MG63 (cell line): ENCODE data around the gene GPR158. TPM values are rescaled to one million over a fixed set of nuclear protein-coding genes. Genes with fewer than 3 reads are reported as not detected.
"Not testable (repeated sequence)": the region's sequence is repeated elsewhere in the genome, so short reads cannot be mapped to it uniquely, and the experiment has no call there.

Experiments
- DNase-seq: peaks from one replicate; pipeline ENCODE4 v3.0.0-alpha.2; 2020
- H3K27me3 ChIP-seq: fragments of 250-450 bp; sonication (Bioruptor Pico); 2 replicates; pipeline ENCODE4 v1.5.1; 2020; ENCODE audit warnings: mild to moderate bottlenecking, moderate library complexity
- H3K36me3 ChIP-seq: fragments of 250-450 bp; sonication (Bioruptor Pico); 2 replicates; pipeline ENCODE4 v1.5.1; 2020; ENCODE audit warnings: mild to moderate bottlenecking, moderate library complexity
- H3K4me3 ChIP-seq: fragments of 250-450 bp; sonication (Bioruptor Pico); 2 replicates; pipeline ENCODE4 v1.5.1; 2020; ENCODE audit warnings: mild to moderate bottlenecking, moderate library complexity
- H3K9me3 ChIP-seq: fragments of 250-450 bp; sonication (Bioruptor Pico); 2 replicates; pipeline ENCODE4 v1.5.1; 2020; ENCODE audit warnings: mild to moderate bottlenecking, moderate library complexity
- total RNA-seq: library from RNA; depleted of rRNA; stranded (reverse); fragments of >200 nt; shearing (Covaris generic); gene quantifications from 2 replicates; pipeline ENCODE4 v1.2.3, GENCODE V29; 2014; ENCODE audit warnings: low replicate concordance; rRNA removed

The GPR158 gene
- not detected in 2 replicates for total RNA-seq

DNA sequence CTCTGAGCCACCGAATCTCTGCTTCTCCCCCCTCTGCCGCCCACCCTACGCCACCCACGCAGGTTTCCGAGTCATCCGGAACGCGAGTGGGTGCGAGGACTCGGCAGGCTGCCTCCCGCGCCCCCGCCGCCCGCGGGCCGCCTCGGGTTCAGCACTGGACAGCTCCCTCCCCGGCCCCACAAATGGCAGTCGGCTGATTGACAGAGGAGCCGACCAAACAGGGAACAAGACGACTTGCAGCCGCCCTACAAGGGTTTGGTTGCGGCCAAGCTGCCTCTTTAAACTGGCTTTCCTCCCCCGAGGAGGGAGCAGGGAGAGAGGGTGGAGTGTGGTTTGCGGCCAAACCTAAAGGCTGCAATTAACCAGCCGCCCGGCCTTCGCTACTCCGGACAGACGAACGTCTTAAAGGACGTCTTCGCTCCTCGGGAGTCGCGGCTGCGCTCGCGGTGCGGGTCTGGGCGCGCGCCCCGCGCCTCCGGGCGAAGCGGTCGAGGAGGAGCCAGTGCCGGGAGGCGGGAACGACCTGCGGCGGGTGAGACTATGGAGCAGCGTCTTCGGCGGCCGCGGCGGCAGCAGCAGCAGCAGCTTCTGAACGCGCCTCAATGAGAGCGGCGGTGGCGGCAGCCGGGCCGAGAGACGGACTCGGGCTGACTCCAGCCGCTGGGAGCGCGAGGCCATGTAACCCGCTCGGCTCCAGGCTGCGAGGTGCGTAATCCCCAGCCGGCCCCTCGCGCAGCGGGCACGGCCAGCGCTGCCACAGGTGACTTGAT, at the start of gene GPR158:
Gene GPR158, plus strand, starts transcription at position 541 of the 770 bp plus-strand sequence. CDS start 420 bp downstream, outside the sequence.
- H3K4me3 ChIP-seq = peak within 1 kb of the TSS; percentile 18
- peak; percentile 87 for DNase-seq
- H3K27me3 ChIP-seq = peaks cover 31% of the 10 kb centered on the region
- H3K36me3 ChIP-seq = no peaks in the 10 kb centered on the region
- no peaks in the 10 kb centered on the region for H3K9me3 ChIP-seq

DNA sequence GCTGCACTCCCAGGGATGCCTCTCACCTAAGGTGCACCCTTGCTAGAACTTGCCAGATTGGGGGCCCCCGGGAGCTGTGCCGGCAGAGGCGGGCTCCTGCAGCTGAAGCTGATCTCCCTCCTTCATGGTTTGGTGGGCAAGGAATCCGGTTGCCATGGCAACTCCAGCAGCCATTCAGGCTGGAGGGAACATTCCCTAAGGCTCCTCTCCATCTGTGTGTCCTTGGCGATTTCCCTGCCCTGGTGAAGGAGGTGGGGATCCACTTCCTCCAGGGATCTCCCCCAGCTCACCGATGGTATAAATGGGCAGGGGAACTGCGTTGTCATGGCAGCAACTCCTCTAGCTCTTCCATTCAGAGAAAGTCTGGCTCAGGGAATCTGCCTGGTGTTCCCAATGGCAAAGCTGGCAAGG, 49.6 kb upstream of the GPR158 start:
- Histone ChIP-seq H3K4me3 (no peak overlapping the region), H3K27me3 (no peaks in the 10 kb centered on the region), H3K36me3 (no peaks in the 10 kb centered on the region), H3K9me3 (no peaks in the 10 kb centered on the region)
- no peak for DNase-seq

GRCh38 chr10:25129592-25129991, 45.2 kb upstream of the GPR158 start:
- DNase-seq = no peak
- Histone ChIP-seq H3K36me3 (no peaks in the 10 kb centered on the region), H3K4me3 (no peak overlapping the region), H3K9me3 (no peaks in the 10 kb centered on the region), H3K27me3 (no peaks in the 10 kb centered on the region)

- no peaks in the 10 kb centered on the region for H3K9me3 ChIP-seq
- no peak overlapping the region for H3K4me3 ChIP-seq
- H3K36me3 ChIP-seq = no peaks in the 10 kb centered on the region
- H3K27me3 ChIP-seq = no peaks in the 10 kb centered on the region
- DNase-seq = peak; percentile 18
These were observed 43.9 kb upstream of the GPR158 start for GRCh38 chr10:25130906-25131305.

DNA sequence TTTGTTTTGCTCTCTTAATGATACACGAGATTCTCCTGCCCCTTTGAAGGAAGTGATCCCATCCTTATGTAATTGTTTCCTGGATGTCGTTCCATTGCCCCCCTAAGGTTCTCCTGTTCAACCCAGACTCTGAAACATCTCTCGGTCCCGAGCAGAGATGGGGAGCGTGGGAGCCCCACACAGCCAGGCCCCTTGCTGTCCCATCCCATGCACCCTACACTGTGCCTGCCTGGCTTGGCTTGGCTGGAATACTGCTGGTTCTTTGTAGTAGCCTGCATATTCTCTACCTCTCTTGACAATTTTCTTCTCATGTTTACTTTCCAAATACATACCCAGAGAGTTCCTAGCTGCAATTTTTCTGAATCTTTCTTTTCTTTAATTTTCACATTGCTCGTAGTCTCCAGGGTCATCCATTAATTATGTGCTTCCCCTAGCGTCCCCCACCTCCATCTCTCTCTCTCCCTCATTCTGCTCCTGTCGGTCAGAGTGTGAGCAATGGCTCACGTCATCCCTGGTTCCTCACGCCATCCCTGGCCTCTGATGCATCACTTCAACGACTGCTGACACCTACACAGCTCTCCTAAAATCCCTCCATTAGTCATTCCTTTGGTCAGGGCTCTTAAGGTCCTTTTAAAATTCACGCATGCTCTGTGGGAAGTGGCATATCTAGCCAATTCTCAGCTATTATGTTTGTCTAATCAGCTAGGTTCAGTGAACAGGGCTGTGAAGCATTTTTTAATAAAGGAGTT, 32.5 kb upstream of the GPR158 start:
- H3K27me3 ChIP-seq = no peaks in the 10 kb centered on the region
- peak; percentile 4 for DNase-seq
- H3K36me3 ChIP-seq = no peaks in the 10 kb centered on the region
- no peak overlapping the region for H3K4me3 ChIP-seq
- H3K9me3 ChIP-seq = no peaks in the 10 kb centered on the region

GRCh38 chr10:25157650-25158049, 17.2 kb upstream of the GPR158 start:
- no peak overlapping the region for H3K4me3 ChIP-seq
- no peak for DNase-seq
- no peaks in the 10 kb centered on the region for H3K9me3 ChIP-seq
- H3K36me3 ChIP-seq = no peaks in the 10 kb centered on the region
- H3K27me3 ChIP-seq = peaks cover 2% of the 10 kb centered on the region; the same call in 1 of the 2 replicates

GRCh38 chr10:25159591-25159990, 15.2 kb upstream of the GPR158 start:
- Histone ChIP-seq H3K36me3 (no peaks in the 10 kb centered on the region), H3K27me3 (peaks cover 2% of the 10 kb centered on the region; the same call in 1 of the 2 replicates), H3K9me3 (no peaks in the 10 kb centered on the region), H3K4me3 (no peak overlapping the region)
- DNase-seq = no peak

DNA sequence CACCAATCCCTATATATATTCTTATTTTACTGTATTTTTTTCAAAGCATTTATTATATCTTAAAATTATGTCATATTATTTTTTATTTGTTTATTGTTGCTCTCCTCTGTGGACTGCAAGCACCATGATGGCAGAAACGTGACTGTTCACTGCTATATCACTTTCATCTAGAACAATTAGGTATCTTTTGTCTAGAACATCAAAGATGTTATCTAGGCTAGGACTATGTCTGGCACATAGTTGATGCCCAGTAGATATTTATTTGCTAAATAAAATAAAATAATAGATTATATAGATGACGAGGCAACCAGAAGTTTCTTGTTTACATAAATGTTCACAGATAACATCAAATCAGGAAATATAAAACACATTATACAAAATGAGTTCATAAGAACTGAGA, 12.4 kb upstream of the GPR158 start:
- no peaks in the 10 kb centered on the region for H3K36me3 ChIP-seq
- H3K27me3 ChIP-seq = no peaks in the 10 kb centered on the region
- H3K4me3 ChIP-seq = no peak overlapping the region
- H3K9me3 ChIP-seq = no peaks in the 10 kb centered on the region
- no peak for DNase-seq

- H3K36me3 ChIP-seq, H3K9me3 ChIP-seq, DNase-seq, H3K27me3 ChIP-seq, H3K4me3 ChIP-seq: not testable (repeated sequence)
These were observed 11.3 kb upstream of the GPR158 start for GRCh38 chr10:25163464-25163863.

- Histone ChIP-seq H3K36me3 (no peaks in the 10 kb centered on the region), H3K27me3 (peaks cover 7% of the 10 kb centered on the region), H3K4me3 (no peak overlapping the region), H3K9me3 (no peaks in the 10 kb centered on the region)
- no peak for DNase-seq
These were observed 5.1 kb upstream of the GPR158 start for GRCh38 chr10:25169740-25170139.

DNA sequence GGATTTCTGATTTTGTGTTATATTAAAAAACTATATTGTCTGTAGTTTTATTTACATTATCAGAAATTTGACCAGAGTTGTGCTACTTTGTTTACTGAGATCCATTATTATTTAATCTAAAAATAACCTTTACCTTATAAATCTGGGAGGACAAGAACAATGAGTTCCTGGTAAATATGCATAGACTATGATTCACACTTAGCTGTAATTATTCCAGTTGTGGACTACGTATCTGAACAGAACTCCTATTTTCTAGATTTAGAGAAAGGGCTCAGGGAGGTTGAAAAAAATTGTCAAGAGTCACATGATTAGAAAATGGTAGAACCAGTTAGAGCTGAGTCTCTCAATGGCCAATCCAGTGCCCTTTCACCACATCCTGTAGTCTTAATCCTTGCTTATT, 4.2 kb upstream of the GPR158 start:
- no peak for DNase-seq
- peaks cover 16% of the 10 kb centered on the region for H3K27me3 ChIP-seq
- H3K4me3 ChIP-seq = no peak overlapping the region
- H3K36me3 ChIP-seq = no peaks in the 10 kb centered on the region
- no peaks in the 10 kb centered on the region for H3K9me3 ChIP-seq

GRCh38 chr10:25175527-25176420, 973 bp downstream of the GPR158 start:
- Histone ChIP-seq H3K9me3 (no peaks in the 10 kb centered on the region), H3K36me3 (no peaks in the 10 kb centered on the region), H3K27me3 (peaks cover 31% of the 10 kb centered on the region), H3K4me3 (no peak overlapping the region)
- DNase-seq = no peak

GRCh38 chr10:25176421-25176968, 1.7 kb downstream of the GPR158 start:
- no peaks in the 10 kb centered on the region for H3K9me3 ChIP-seq
- H3K4me3 ChIP-seq = no peak overlapping the region
- H3K36me3 ChIP-seq = no peaks in the 10 kb centered on the region
- no peak for DNase-seq
- peaks cover 31% of the 10 kb centered on the region for H3K27me3 ChIP-seq

DNA sequence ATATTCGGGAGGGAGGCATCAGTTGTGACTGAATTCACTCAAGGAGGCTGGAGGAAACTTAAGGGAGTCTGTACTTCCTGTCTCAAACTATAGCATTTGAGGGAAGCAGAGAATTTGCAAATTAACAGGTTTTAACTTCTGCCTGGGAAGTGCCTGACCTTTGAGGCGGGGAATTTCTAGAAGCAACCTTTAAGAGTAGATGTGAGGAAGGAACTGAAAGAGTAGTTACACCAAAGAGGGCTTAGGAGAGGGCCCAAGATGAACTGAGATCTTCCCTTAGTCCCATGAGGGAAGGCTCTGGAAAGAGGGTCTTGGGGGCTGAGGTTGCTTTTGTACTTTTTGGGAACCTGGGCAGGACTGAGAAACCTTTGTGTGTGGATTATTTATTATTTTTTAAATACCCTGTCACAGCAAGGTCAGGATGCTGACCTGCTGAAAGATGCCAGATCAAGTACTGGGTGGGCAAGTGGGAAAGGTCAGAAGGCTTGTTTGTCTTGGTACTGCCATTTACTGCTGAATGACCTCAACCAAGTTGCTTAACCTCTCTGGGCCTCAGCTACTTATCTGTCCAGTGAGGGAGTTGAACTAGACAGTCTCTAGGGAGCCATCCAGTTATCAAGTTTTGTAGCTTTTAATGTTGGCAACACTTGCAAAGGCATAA, 2.4 kb downstream of the GPR158 start:
- Histone ChIP-seq H3K9me3 (no peaks in the 10 kb centered on the region), H3K36me3 (no peaks in the 10 kb centered on the region), H3K27me3 (peaks cover 31% of the 10 kb centered on the region), H3K4me3 (no peak overlapping the region)
- no peak for DNase-seq

- H3K36me3 ChIP-seq = no peaks in the 10 kb centered on the region
- peaks cover 31% of the 10 kb centered on the region for H3K27me3 ChIP-seq
- H3K4me3 ChIP-seq = no peak overlapping the region
- H3K9me3 ChIP-seq = no peaks in the 10 kb centered on the region
- no peak for DNase-seq
These were observed 2.9 kb downstream of the GPR158 start for GRCh38 chr10:25177754-25178135.

DNA sequence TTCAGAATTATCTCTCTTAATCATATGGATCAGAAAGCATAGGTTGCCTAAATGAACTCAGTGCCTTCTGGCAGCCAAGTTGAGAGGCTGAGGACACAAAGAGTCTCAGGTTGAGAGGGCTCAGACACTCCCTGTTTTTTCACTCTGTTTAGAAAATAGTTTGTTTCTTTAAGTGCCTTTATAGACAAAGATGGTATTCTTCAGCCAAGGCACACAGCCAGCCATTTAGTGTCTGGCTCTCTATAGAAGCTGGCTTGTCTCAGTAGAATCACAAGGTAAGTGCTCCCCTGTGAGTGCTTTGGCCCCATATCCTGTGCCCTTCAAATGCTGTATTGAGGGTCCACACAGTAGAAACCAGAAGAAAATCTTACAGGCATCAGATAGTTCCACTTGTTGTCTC, 3.6 kb downstream of the GPR158 start:
- Histone ChIP-seq H3K9me3 (no peaks in the 10 kb centered on the region), H3K27me3 (peaks cover 31% of the 10 kb centered on the region), H3K4me3 (no peak overlapping the region), H3K36me3 (no peaks in the 10 kb centered on the region)
- no peak for DNase-seq
